ACC112 (cell line): ENCODE results near the gene FOXO3.

ENCODE experiments used
- H2AFZ ChIP-seq: fragments of 200-600 bp; sonication (generic); one replicate; pipeline ENCODE4 v1.6.0; 2017; ENCODE audit warnings: antibody characterized with exemption, low read length; ENCODE audit not compliant: unreplicated experiment
- H3K27ac ChIP-seq: fragments of 200-600 bp; sonication (generic); 2 replicates; pipeline ENCODE4 v1.5.1; 2014; ENCODE audit warnings: low read depth, mild to moderate bottlenecking, antibody characterized with exemption, low read length, moderate library complexity
- H3K27me3 ChIP-seq: fragments of 200-600 bp; sonication (generic); 2 replicates; pipeline ENCODE4 v1.6.1; 2014; ENCODE audit warnings: mild to moderate bottlenecking, antibody characterized with exemption, low read length, moderate library complexity, mixed read lengths; ENCODE audit not compliant: insufficient read depth
- H3K36me3 ChIP-seq: fragments of 200-600 bp; sonication (generic); 2 replicates; pipeline ENCODE4 v1.6.1; 2016; ENCODE audit warnings: mild to moderate bottlenecking, antibody characterized with exemption, low read length, moderate library complexity, mixed read lengths; ENCODE audit not compliant: insufficient read depth
- H3K4me1 ChIP-seq: fragments of 200-600 bp; sonication (generic); one replicate; pipeline ENCODE4 v1.6.1; 2016; ENCODE audit warnings: low read length, mixed read lengths; ENCODE audit not compliant: insufficient read depth, unreplicated experiment, control insufficient read depth
- H3K4me3 ChIP-seq: fragments of 200-600 bp; sonication (generic); 2 replicates; pipeline ENCODE4 v1.5.1; 2014; ENCODE audit warnings: mild to moderate bottlenecking, low read depth, low read length
- H3K79me2 ChIP-seq: fragments of 200-600 bp; sonication (generic); one replicate; pipeline ENCODE4 v1.6.0; 2016; ENCODE audit warnings: low read length; ENCODE audit not compliant: control insufficient read depth, unreplicated experiment, insufficient read depth

FOXO3 gene

DNA sequence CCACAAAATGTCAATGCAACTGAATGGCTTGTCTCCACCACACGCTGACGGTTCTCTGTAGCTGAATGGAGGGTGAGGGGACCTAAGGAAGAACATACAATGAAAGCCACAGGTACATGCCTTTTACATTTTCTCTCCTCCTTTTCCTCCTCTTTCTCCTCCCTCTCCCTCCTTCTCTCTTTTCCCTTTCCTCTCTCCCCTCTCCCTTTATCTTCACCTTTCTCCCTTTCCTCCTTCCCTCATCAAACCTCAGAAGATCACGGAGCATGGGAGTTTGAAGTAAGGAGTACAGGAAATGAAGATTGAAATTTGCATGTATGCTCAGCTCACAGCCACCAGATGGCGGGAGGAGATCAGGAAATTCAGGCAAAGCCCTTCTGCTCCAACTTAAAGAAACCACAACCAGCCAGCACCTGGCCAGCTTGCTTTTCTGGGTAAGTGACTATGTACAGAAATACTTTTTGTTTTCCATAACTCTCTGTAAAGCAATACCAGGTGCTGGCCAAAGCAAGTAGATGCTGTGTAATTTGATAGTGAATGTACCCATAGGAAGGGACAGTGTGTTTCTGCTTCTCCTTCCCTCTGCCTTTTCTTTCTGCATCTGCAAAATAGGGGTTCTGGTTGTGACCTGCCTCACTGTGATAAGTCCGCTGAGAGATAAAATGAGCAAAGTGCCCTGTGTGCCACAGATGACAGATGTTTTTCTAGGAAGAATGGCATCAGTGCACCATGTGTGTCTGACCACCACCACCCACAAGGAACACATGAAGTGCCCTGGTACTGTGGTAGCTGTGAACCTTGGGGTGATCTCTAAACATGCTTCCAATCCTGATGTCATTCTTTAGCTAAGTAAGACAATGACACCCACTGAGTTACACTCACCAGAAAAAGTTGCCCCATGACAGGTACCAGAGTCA is 18.6 kb upstream of the FOXO3 start:
- H3K4me3 ChIP-seq, result peak overlapping the region; percentile 45
- H3K27ac ChIP-seq, result no peak overlapping the region
- no peaks in the 10 kb centered on the region for H3K4me1 ChIP-seq
- peak overlapping the region; percentile 80 for H2AFZ ChIP-seq
- H3K79me2 ChIP-seq, result no peaks in the 10 kb centered on the region
- H3K27me3 ChIP-seq, result no peaks in the 10 kb centered on the region
- no peaks in the 10 kb centered on the region for H3K36me3 ChIP-seq

DNA sequence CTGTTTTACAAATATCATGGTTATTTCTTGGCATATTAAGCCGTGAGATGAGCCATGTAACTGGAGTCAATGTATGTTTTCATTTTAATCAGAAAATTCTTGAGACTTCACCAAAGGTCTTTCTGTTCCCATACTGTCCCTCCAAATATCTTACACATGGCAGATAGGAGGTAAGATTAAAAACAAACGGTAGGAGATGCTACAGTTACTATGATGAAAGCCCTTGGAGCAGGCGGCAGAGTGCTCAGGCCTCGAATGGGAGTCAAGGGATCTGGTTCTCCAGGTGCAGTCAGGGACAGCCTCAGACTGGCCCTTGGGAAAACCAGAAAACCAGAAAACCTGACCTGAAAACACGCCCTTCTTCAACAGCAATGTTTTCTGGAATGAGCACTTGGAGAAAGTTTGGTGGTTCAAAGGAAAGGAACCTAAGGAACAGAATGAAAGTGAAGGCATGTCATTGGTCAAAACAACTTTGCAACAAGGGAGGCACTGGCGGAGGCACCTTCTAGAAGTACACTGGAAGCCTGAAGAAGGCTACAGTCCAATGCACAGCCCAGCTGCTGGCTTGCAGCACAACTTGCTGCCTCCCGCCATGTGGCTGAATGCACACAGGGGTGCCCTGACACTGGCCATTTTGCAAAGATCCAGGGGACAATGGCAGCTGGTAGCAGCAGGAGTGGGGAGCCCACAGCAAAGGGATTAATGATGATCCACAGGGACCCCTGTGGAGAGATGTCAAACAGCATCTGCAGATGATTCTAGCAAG is 17.4 kb upstream of the FOXO3 start:
- H2AFZ ChIP-seq, result no peak overlapping the region

GRCh38 chr6:108544606-108545005 is 16.1 kb upstream of the FOXO3 start:
- Histone ChIP-seq H3K4me3 (no peak overlapping the region), H3K27me3 (no peaks in the 10 kb centered on the region), H2AFZ (no peak overlapping the region), H3K27ac (no peak overlapping the region), H3K4me1 (peaks cover under 1% of the 10 kb centered on the region), H3K36me3 (no peaks in the 10 kb centered on the region), H3K79me2 (no peaks in the 10 kb centered on the region)

More for the DNA sequence above, 17.4 kb upstream of the FOXO3 start:
- Histone ChIP-seq H3K27ac (no peak overlapping the region), H3K4me1 (no peaks in the 10 kb centered on the region), H3K27me3 (no peaks in the 10 kb centered on the region), H3K36me3 (no peaks in the 10 kb centered on the region), H3K4me3 (no peak overlapping the region), H3K79me2 (no peaks in the 10 kb centered on the region)

DNA sequence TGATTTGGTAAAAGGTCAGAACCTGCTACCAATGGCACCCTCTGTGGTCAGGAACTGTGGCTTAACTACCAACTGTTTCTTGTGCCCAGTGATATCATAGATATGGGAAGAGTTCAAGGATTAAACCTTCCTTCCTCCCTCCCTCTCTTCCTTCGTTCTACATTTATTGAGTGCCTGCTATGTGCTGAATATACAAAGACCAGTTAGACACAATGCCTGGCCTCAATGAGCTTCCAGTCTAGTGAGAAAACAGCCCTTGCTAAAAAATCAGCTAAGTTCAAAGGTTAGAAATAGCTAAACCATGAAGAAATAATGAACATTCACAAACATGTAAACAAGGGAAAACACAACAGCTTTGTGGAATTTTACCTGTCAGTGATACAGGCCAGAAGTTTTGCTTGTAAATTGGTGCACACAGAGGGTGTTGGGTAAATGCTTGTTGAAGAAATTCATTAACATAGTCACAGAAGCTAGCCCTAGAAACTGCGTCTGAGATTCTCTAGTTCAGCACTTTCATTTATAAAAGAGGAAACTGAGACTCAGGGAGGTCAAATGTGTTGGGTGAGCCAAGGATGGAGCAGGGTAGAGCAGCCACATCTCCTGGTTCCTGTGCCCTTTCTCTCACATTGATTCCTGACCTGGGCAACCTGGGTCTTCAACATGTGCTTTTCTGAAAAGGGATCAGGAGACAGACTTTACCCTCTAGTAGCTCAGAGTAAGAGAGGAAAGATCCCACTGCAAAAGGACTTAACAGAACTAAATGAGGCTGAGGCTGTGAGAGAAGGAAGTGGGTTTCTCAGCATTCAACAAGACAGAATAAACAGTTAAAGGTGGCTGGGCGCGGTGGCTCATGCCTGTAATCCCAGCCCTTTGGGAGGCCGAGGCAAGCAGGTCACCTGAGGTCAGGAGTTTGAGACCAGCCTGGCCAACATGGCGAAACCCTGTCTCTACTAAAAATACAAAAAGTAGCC is 14.4 kb upstream of the FOXO3 start:
- no peaks in the 10 kb centered on the region for H3K27me3 ChIP-seq
- H3K27ac ChIP-seq, result no peak overlapping the region
- H3K4me1 ChIP-seq, result peaks cover 7% of the 10 kb centered on the region
- H3K79me2 ChIP-seq, result no peaks in the 10 kb centered on the region
- no peaks in the 10 kb centered on the region for H3K36me3 ChIP-seq
- H2AFZ ChIP-seq, result no peak overlapping the region
- H3K4me3 ChIP-seq, result no peak overlapping the region

DNA sequence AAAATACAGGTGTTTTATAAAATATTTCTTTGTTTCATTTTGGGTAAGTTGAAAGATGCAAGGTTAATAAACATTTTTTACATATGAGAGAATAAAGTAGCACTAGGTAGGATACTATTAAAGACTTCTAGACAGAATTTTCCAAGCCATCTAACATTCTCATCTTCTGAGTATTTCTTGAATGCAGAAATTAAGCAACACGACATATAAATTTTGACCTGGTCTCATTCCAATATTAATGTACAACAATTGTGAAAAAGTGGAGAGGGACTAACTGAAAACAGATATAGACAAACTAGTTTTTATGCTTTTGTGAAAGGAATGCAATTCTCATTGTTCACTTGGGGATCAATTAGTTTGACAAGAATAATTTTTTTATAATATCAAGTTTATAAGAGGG is 11.5 kb upstream of the FOXO3 start:
- Histone ChIP-seq H3K79me2 (no peaks in the 10 kb centered on the region), H3K36me3 (no peaks in the 10 kb centered on the region), H3K4me1 (peaks cover 7% of the 10 kb centered on the region), H2AFZ (no peak overlapping the region), H3K27me3 (no peaks in the 10 kb centered on the region), H3K4me3 (no peak overlapping the region), H3K27ac (no peak overlapping the region)

GRCh38 chr6:108549741-108550140 is 11.0 kb upstream of the FOXO3 start:
- Histone ChIP-seq H3K27ac (no peak overlapping the region), H3K79me2 (no peaks in the 10 kb centered on the region), H3K4me3 (no peak overlapping the region), H3K27me3 (no peaks in the 10 kb centered on the region), H3K36me3 (no peaks in the 10 kb centered on the region), H3K4me1 (peaks cover 7% of the 10 kb centered on the region), H2AFZ (peak overlapping the region; percentile 64)

DNA sequence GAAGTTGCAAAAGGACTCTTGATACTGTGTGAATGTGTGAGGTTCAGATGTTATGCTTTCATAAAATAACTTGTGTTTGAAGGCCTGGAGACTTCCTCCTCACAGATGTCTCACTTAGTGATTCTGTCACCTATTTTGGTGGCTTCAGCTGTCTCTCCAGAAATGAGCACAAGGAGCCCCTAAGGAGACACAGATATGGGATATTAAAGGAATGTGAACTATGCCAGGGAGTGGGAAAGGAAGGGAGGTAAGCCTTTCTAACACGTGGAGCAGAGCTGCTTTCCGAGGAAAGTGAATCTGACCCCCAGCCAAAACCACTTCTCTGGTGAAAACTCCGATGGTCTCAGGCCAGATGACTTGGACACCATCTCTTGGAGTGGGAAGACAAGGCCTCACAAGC is 10.5 kb upstream of the FOXO3 start:
- Histone ChIP-seq H2AFZ (peak overlapping the region; percentile 64), H3K4me1 (peaks cover 7% of the 10 kb centered on the region), H3K4me3 (no peak overlapping the region), H3K27ac (no peak overlapping the region), H3K27me3 (no peaks in the 10 kb centered on the region), H3K79me2 (no peaks in the 10 kb centered on the region), H3K36me3 (no peaks in the 10 kb centered on the region)

DNA sequence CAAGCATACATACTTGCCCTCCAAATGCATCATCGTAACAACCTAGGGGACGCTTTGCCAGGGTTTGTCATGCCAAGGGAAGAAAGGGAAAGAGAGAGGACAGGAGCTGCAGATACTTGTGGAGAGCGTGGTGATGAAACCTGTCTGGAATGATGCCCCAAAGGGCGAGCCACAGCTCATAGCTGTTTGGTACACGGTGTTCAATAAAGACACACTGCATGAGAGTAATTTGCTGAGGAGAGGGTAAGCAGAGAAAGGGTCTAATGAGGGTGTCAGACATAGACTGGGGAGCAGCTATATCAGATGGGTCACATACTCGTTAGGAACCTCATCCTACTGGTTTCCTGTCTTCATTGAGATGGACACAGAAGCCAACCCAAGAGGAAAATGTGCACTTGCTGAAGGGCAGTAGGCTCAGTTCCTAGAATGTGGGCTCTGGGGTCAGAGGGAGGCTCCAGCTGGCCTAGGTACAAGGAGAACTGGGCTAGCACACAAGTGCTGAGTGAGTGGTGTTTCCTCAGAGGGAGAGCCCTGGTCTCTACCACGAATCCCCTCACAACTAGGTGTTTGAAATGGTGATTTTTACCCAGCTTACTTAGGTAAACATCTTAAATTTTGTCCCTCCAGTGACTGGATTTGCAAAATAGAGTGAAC is 5.2 kb upstream of the FOXO3 start:
- Histone ChIP-seq H3K79me2 (no peaks in the 10 kb centered on the region), H3K36me3 (no peaks in the 10 kb centered on the region), H3K4me1 (peaks cover 3% of the 10 kb centered on the region), H3K27me3 (no peaks in the 10 kb centered on the region), H3K4me3 (no peak overlapping the region), H2AFZ (no peak overlapping the region), H3K27ac (no peak overlapping the region)

- Histone ChIP-seq H3K36me3 (no peaks in the 10 kb centered on the region), H3K27ac (no peak overlapping the region), H3K4me3 (no peak overlapping the region), H3K4me1 (peaks cover 3% of the 10 kb centered on the region), H3K79me2 (no peaks in the 10 kb centered on the region), H3K27me3 (no peaks in the 10 kb centered on the region), H2AFZ (no peak overlapping the region)
Measured at GRCh38 chr6:108556250-108556649, 4.5 kb upstream of the FOXO3 start.
